Tibial nerve (tissue), 3 donors: ENCODE measurements around the gene EEPD1.

Source experiments
- POLR2A ChIP-seq, 2 donors: fragments of 450-650 bp; IDR thresholded peaks; one replicate each; pipeline ENCODE4 v1.6.1; 2017; ENCODE audit warnings: antibody characterized with exemption in 2 of 2, mild to moderate bottlenecking in 2 of 2, moderate library complexity in 2 of 2
- TF ChIP-seq, protein P1 (sequence below), 5 experiments: fragments of 200-600 bp in 3 of 5; fragments of 450-650 bp in 2 of 5; sonication (generic) in 3 of 5; IDR thresholded peaks; one replicate each; pipeline ENCODE4 v1.5.1; 2016 to 2019; ENCODE audit warnings: antibody characterized with exemption in 5 of 5, mild to moderate bottlenecking in 3 of 5, moderate library complexity in 2 of 5

DNA sequence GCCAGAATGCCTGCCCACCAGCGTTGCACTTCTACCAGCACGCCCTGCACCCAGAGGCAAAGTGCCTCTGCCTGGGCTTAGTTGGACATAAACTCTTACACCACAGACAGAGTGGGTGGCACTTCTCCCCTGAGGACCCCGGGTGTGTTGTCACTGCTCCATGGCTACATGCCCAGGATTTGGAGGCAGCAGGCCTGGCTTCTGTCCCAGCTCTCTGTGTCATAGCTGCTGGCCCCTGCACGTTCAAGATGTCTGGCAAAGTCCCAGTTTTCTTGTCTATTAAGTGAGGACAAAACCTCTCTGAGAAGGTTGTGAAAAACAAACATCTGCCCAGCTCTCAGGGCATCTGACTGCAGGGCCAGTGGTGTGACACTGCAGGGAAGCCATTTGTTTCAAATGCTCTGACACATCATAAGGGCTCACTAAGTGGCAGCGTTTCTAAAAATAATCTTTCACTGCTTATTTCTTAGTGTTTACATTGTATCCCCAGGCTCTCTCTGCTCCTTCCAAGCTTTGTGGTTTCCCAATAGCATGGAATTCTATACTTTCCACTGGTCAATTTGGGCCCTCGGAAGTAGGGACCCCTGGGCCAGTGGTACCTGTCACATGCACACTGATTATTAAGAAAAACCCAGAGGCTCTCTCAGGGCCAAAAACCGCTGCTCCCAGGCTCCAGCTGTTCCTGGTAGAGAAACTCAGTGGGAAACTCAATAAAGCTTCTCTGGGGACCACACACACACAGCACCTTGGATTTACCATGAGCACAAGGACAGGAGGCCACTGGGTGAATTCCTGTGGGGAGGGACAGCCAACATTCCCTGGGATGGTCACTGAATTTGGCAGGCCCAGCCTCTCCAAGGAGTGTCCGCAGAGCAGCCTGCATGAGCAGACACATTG, 150.4 kb downstream of the EEPD1 start:
- TF ChIP-seq, protein P1, sequence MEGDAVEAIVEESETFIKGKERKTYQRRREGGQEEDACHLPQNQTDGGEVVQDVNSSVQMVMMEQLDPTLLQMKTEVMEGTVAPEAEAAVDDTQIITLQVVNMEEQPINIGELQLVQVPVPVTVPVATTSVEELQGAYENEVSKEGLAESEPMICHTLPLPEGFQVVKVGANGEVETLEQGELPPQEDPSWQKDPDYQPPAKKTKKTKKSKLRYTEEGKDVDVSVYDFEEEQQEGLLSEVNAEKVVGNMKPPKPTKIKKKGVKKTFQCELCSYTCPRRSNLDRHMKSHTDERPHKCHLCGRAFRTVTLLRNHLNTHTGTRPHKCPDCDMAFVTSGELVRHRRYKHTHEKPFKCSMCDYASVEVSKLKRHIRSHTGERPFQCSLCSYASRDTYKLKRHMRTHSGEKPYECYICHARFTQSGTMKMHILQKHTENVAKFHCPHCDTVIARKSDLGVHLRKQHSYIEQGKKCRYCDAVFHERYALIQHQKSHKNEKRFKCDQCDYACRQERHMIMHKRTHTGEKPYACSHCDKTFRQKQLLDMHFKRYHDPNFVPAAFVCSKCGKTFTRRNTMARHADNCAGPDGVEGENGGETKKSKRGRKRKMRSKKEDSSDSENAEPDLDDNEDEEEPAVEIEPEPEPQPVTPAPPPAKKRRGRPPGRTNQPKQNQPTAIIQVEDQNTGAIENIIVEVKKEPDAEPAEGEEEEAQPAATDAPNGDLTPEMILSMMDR (IDR thresholded peaks at IDR 0.05) = no peak
- no peak for TF ChIP-seq POLR2A (IDR thresholded peaks at IDR 0.05)
